Measurements from ENCODE around the gene ITPRID2.

DNA sequence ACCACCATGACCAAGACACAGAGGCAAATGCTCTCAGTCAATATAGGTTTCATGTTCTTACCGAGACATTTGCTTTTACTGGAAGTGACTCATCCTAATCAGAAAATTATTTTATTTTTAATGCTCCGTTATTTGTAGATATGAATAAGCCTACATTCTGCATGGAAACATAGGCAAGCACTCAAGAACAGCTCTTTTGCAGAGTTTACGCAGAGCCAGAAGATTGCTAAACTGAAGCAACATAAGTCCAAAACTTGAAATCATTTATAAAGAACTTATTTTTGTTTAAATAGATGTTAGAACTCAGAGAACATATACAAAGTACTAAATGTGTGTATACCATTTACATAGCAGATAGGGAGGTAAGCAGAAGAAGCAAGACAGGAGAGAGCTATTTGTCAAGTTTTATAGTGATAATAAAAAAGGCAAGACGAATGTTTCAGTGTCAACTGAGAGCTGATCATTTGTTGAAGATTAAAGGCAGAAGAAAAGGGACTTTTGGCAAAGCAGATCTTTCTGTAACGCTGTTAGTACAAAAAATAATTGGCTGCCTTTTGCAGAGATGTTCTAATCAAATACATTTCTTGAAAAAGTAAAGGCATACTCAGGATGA lies 81.7 kb downstream of the ITPRID2 start:
- no peak for TF ChIP-seq POLR2A (IDR thresholded peaks at IDR 0.05; ENCODE audit: low read length)
- TF ChIP-seq GATA1 (IDR thresholded peaks at IDR 0.05; ENCODE audit: low read depth, low read length) = no peak

All from erythroblast (primary cell).